GM12891 (cell line): ENCODE data around the gene NANOS3.

Experiments used
- PAX5 ChIP-seq: IDR thresholded peaks from 2 replicates; pipeline ENCODE4 v1.6.1; 2011; ENCODE audit warnings: low read length, moderate library complexity, mild to moderate bottlenecking; ENCODE audit not compliant: insufficient read depth, severe bottlenecking
- POLR2A ChIP-seq: IDR thresholded peaks from 2 replicates; pipeline ENCODE4 v1.6.1; 2011; ENCODE audit warnings: low read depth, low read length, control low read depth
- POLR2AphosphoS5 ChIP-seq: IDR thresholded peaks from 2 replicates; pipeline ENCODE4 v1.6.1; 2011; ENCODE audit warnings: low read depth, low read length, control low read depth
- POU2F2 ChIP-seq: IDR thresholded peaks from 2 replicates; pipeline ENCODE4 v1.6.1; 2011; ENCODE audit warnings: low read depth, mild to moderate bottlenecking, control low read depth, low read length, moderate library complexity
- SPI1 ChIP-seq: IDR thresholded peaks from 2 replicates; pipeline ENCODE4 v1.6.1; 2011; ENCODE audit warnings: low read depth, low read length, control low read depth
- TAF1 ChIP-seq: IDR thresholded peaks from 2 replicates; pipeline ENCODE4 v1.6.1; 2011; ENCODE audit warnings: low read depth, low read length, control low read depth

GRCh38 chr19:13856497-13856896 is 20.4 kb upstream of the NANOS3 start:
- TF ChIP-seq POLR2A (no peak), POLR2AphosphoS5 (no peak), TAF1 (no peak), PAX5 (no peak), POU2F2 (no peak), SPI1 (no peak)
